AG04449 (cell line): ENCODE results near the gene HIBCH.
A peak's percentile ranks its signal among the peaks of the same experiment; 100 is the strongest.

ENCODE experiments used
- CTCF ChIA-PET: fragments of 350-600 bp; formaldehyde crosslinking; extraction: SDS; loops from one replicate; lab custom pipeline; 2021; ENCODE audit warnings: antibody characterized with exemption; lab: Yijun Ruan, JAX
- POLR2A ChIA-PET: fragments of 400-600, 350-600 bp; formaldehyde crosslinking; extraction: SDS; loops from one replicate; lab custom pipeline; 2020; ENCODE audit warnings: antibody characterized with exemption, inconsistent platforms; lab: Yijun Ruan, JAX
- DNase-seq: peaks from one replicate; pipeline ENCODE4 v3.0.0-alpha.2; 2010; ENCODE audit warnings: low read depth, low spot score
- H3K4me3 ChIP-seq: 2 replicates; pipeline ENCODE4 v1.5.1; 2011; ENCODE audit warnings: low read depth, mild to moderate bottlenecking, control low read depth, low read length
- CTCF ChIP-seq: IDR thresholded peaks from one replicate; pipeline ENCODE4 v1.5.1; 2011; ENCODE audit warnings: mild to moderate bottlenecking, moderate library complexity, low read length, control low read depth, inconsistent platforms; ENCODE audit not compliant: insufficient read depth; ENCODE audit errors: missing control alignments

Gene HIBCH

DNA sequence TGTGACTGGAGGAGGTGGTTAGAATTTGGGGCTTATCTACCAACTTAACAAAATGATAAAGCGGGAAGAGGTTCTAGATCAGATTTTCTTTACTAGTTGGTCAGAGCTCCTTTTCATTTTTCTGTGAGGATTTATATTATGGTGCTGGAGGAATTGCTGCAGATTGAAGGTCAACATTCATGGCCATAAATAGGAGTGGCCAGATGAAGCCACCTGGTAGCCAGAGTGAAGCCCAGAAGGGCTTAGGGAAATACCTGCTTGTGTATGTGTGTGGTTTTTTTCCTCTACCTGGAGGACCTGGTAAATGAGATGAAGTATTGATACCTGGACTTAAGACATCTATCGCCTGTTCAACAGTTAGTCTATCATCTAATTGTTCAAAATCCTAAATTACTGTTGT is 134.2 kb downstream of the HIBCH start:
- no peak for TF ChIP-seq CTCF
- DNase-seq, result no peak
- no peak overlapping the region for H3K4me3 ChIP-seq
- CTCF ChIA-PET, result no interaction called here
- POLR2A ChIA-PET, result no interaction called here

- ChIA-PET POLR2A (no interaction called here), CTCF (no interaction called here)
- no peak for DNase-seq
- no peak overlapping the region for H3K4me3 ChIP-seq
- TF ChIP-seq CTCF, result no peak
Measured at GRCh38 chr2:190184460-190184859, 135.2 kb downstream of the HIBCH start.

GRCh38 chr2:190183539-190183938 is 136.1 kb downstream of the HIBCH start:
- CTCF ChIA-PET, result no interaction called here
- TF ChIP-seq CTCF, result no peak
- H3K4me3 ChIP-seq, result no peak overlapping the region
- POLR2A ChIA-PET, result no interaction called here
- no peak for DNase-seq

GRCh38 chr2:190182071-190182524 is 137.5 kb downstream of the HIBCH start:
- no peak for TF ChIP-seq CTCF
- POLR2A ChIA-PET, result no interaction called here
- H3K4me3 ChIP-seq, result no peak overlapping the region
- no peak for DNase-seq
- CTCF ChIA-PET, result interaction anchor here (1.0 kb wide), 1 partner anchor 9 kb away, joined by 3 read pairs; no protein-coding TSS in a partner anchor

GRCh38 chr2:190181123-190181669 is 138.4 kb downstream of the HIBCH start:
- ChIA-PET CTCF (interaction anchor here (1.0 to 2.2 kb wide), 3 partner anchors 8 to 92 kb away, joined by 3 to 8 read pairs (median 5); no protein-coding TSS in a partner anchor), POLR2A (no interaction called here)
- TF ChIP-seq CTCF, result no peak
- DNase-seq, result no peak
- H3K4me3 ChIP-seq, result peak overlapping the region; percentile 58

- TF ChIP-seq CTCF, result peak; percentile 43
- ChIA-PET POLR2A (no interaction called here), CTCF (interaction anchor here (1.1 to 2.2 kb wide), 4 partner anchors 8 to 92 kb away, joined by 3 to 8 read pairs (median 6); no protein-coding TSS in a partner anchor)
- peak overlapping the region; percentile 58 for H3K4me3 ChIP-seq
- DNase-seq, result no peak
Measured at GRCh38 chr2:190180313-190181122, 139.1 kb downstream of the HIBCH start.
